BJ (cell line): ENCODE results near the gene ANKHD1. TPM values are rescaled to one million over a fixed set of nuclear protein-coding genes. Genes with fewer than 3 reads are reported as not detected.

Experiments
- CTCF ChIA-PET: fragments of 350-600 bp; formaldehyde crosslinking; extraction: SDS; loops from one replicate; lab custom pipeline; 2021; ENCODE audit warnings: antibody characterized with exemption, inconsistent platforms; lab: Yijun Ruan, JAX
- POLR2A ChIA-PET: fragments of 300-600 bp; sonication (Branson Sonifier 250); formaldehyde crosslinking; extraction: SDS; loops from one replicate; lab custom pipeline; 2021; ENCODE audit warnings: antibody characterized with exemption; lab: Charles Lee
- DNase-seq: peaks from one replicate; pipeline ENCODE4 v3.0.0-alpha.2; 2011; ENCODE audit warnings: low read depth
- H3K27me3 ChIP-seq: 2 replicates; pipeline ENCODE4 v1.6.0; 2011; ENCODE audit warnings: low read length; ENCODE audit not compliant: control insufficient read depth, insufficient read depth
- H3K36me3 ChIP-seq: 2 replicates; pipeline ENCODE4 v1.5.1; 2011; ENCODE audit warnings: low read length; ENCODE audit not compliant: control insufficient read depth, insufficient read depth
- H3K4me3 ChIP-seq: 2 replicates; pipeline ENCODE4 v1.5.1; 2011; ENCODE audit warnings: low read depth, mild to moderate bottlenecking, control low read depth, low read length
- polyA plus RNA-seq: library from polyadenylated mRNA; depleted of rRNA; stranded (reverse); fragments of >200 nt; gene quantifications from 2 replicates; pipeline ENCODE4 v1.2.3, GENCODE V29; 2011
- TF ChIP-seq, protein P1 (sequence below): IDR thresholded peaks from 2 replicates; pipeline ENCODE4 v1.5.1; 2011; ENCODE audit warnings: low read depth, mild to moderate bottlenecking, control low read depth, inconsistent platforms, low read length, moderate library complexity; ENCODE audit not compliant: insufficient read depth

ANKHD1 gene
- polyA plus RNA-seq, 1 experiment = 28.0 TPM

DNA sequence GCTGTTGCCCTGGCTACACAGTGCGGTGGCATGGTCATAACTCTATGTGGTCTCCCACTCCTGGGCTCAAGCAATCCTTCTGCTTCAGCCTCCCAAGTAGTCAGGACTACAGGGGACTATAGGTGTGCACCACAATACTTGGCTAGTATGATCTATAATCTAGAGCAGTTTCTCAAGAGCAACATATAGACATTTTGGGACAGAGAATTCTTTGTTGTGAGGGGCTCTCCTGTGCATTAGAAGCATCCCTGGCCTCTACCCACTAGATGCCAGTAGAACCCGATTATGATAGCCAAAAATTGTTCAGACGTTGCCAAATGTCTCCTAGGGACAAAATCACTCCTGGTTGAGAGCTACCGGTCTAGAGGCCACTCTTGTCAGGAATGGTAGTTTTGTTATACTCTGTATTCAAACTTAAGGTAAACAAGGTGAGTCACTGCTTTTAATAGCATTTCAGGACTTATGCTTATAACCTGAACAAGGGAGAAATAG, 7.2 kb downstream of the ANKHD1 start:
- Histone ChIP-seq H3K27me3 (no peaks in the 10 kb centered on the region), H3K36me3 (no peaks in the 10 kb centered on the region), H3K4me3 (no peak overlapping the region)
- TF ChIP-seq, protein P1, sequence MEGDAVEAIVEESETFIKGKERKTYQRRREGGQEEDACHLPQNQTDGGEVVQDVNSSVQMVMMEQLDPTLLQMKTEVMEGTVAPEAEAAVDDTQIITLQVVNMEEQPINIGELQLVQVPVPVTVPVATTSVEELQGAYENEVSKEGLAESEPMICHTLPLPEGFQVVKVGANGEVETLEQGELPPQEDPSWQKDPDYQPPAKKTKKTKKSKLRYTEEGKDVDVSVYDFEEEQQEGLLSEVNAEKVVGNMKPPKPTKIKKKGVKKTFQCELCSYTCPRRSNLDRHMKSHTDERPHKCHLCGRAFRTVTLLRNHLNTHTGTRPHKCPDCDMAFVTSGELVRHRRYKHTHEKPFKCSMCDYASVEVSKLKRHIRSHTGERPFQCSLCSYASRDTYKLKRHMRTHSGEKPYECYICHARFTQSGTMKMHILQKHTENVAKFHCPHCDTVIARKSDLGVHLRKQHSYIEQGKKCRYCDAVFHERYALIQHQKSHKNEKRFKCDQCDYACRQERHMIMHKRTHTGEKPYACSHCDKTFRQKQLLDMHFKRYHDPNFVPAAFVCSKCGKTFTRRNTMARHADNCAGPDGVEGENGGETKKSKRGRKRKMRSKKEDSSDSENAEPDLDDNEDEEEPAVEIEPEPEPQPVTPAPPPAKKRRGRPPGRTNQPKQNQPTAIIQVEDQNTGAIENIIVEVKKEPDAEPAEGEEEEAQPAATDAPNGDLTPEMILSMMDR = no peak
- ChIA-PET POLR2A (no interaction called here), CTCF (no interaction called here)
- DNase-seq = no peak

DNA sequence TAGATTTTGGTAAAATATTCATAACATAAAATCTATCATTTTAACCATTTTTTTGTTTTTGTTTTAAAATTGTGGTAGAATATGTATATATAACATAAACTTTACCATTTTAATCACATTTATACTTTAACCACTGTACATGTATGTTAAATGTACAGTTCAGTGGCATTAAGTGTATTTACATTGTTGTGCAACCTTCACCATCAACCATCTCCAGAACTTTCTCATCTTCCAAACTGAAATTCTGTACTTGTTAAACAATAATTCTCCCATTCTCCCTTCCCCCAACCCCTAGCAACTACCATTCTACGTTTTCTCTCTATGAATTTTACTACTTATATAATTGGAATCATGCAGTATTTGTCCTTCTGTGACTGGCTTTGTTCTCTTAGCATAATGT, 11.6 kb downstream of the ANKHD1 start:
- H3K36me3 ChIP-seq = no peaks in the 10 kb centered on the region
- TF ChIP-seq, protein P1 = no peak
- CTCF ChIA-PET = no interaction called here
- POLR2A ChIA-PET = no interaction called here
- no peaks in the 10 kb centered on the region for H3K27me3 ChIP-seq
- no peak overlapping the region for H3K4me3 ChIP-seq
- no peak for DNase-seq

DNA sequence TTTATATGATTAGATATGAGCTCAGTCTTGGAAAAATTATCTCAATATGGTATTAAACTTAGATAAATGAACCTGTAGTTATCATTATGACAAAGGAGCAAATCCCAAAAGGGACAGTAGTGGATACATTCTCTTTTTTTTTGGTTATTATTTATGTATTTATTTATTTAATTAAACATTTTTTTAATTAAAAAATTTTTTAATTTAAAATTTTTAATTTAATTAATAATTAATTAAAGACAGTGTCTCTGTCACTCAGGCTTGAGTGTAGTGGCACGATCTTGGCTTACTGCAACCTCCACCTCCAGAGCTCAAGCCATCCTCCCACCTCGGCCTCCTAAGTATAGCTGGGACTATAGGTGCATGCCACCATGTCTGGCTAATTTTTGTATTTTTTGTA, 15.6 kb downstream of the ANKHD1 start:
- no peak overlapping the region for H3K4me3 ChIP-seq
- DNase-seq = no peak
- H3K36me3 ChIP-seq = no peaks in the 10 kb centered on the region
- ChIA-PET CTCF (no interaction called here), POLR2A (no interaction called here)
- TF ChIP-seq, protein P1 = no peak
- no peaks in the 10 kb centered on the region for H3K27me3 ChIP-seq

DNA sequence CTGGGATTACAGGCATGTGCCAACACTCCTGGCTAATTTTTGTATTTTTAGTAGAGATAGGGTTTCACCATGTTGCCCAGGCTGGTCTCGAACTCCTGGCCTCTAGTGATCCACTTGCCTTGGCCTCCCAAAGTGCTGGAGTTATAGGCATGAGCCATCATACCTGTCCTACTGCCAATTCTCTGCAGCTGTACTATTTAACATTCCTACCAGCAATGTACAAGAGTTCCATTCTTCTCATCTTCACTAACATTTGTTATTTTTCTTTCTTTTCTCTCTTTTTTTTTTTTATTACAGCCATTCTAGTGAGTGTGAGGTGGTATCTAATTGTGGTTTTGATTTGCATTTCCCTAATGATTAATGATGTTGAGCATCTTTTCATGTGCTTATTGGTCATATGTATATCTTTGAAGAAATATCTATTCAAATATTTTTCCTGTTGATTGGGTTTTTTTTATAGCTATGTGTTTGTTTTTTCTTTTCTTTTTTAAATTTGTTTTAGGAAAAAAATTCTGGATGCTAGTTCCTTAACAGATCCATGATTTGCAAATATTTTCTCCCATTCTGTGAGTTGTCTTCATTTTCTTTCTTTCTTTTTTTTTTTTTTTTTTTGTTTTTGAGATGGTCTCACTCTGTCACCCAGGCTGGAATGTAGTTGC, 17.4 kb downstream of the ANKHD1 start:
- no peaks in the 10 kb centered on the region for H3K36me3 ChIP-seq
- H3K27me3 ChIP-seq = no peaks in the 10 kb centered on the region
- H3K4me3 ChIP-seq = no peak overlapping the region
- TF ChIP-seq, protein P1 = no peak
- POLR2A ChIA-PET = no interaction called here
- CTCF ChIA-PET = interaction anchor here (1.2 kb wide), 1 partner anchor 13 kb away, joined by 3 read pairs; no protein-coding TSS in a partner anchor
- no peak for DNase-seq

DNA sequence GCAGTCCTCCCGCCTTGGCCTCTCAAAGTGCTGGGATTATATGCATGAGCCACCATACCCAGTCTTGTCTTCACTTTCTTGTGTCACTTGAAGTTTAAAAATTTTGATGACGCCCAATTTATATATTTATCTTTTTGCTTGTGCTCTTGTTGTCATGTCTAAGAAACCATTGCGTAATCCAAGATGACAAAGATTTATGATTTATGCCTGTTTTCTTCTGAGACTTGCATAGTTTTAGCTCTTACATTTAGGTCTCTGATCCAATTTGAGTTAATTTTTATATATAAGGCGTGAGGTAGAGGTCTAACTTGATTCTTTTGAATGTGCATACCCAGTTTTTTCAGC, 18.6 kb downstream of the ANKHD1 start:
- no peak overlapping the region for H3K4me3 ChIP-seq
- CTCF ChIA-PET = interaction anchor here (1.2 kb wide), 1 partner anchor 14 kb away, joined by 3 read pairs; no protein-coding TSS in a partner anchor
- POLR2A ChIA-PET = no interaction called here
- no peaks in the 10 kb centered on the region for H3K27me3 ChIP-seq
- no peaks in the 10 kb centered on the region for H3K36me3 ChIP-seq
- TF ChIP-seq, protein P1 = no peak
- DNase-seq = no peak
